ENCODE results near the gene PPCS. TPM values are rescaled to one million over a fixed set of nuclear protein-coding genes. Genes with fewer than 3 reads are reported as not detected.

The PPCS gene
- total RNA-seq, 1 donor from 2014 or later: 63.3 TPM

- Histone ChIP-seq H3K27ac (no peak within 1 kb of the TSS), H3K9ac (no peak within 1 kb of the TSS), H3K4me1 (peaks cover 9% of the 10 kb centered on the region), H2AFZ (replicated peaks) (peak within 1 kb of the TSS; percentile 67), H3K4me3 (peak within 1 kb of the TSS; percentile 77), H4K20me1 (ENCODE audit: low read depth) (no peaks in the 10 kb centered on the region), H3K36me3 (no peaks in the 10 kb centered on the region), H3F3A (ENCODE audit: low read depth) (peaks cover 19% of the 10 kb centered on the region), H3K79me2 (ENCODE audit: low read depth) (peaks cover 6% of the 10 kb centered on the region), H3K27me3 (no peaks in the 10 kb centered on the region), H3K9me3 (ENCODE audit: low read depth) (no peaks in the 10 kb centered on the region), H3K4me2 (peak within 1 kb of the TSS; percentile 84)
- peaks cover 23% of the 10 kb centered on the region for H3K4me1 Mint-ChIP-seq
- peak; percentile 99 for DNase-seq (ENCODE audit: low spot score)
- H3K9me3 Mint-ChIP-seq: no peaks in the 10 kb centered on the region
- no peak for TF ChIP-seq EZH2 (IDR thresholded peaks at IDR 0.05)
- no peak for TF ChIP-seq EZH2phosphoT487 (IDR thresholded peaks at IDR 0.05)
- TF ChIP-seq, protein P1, sequence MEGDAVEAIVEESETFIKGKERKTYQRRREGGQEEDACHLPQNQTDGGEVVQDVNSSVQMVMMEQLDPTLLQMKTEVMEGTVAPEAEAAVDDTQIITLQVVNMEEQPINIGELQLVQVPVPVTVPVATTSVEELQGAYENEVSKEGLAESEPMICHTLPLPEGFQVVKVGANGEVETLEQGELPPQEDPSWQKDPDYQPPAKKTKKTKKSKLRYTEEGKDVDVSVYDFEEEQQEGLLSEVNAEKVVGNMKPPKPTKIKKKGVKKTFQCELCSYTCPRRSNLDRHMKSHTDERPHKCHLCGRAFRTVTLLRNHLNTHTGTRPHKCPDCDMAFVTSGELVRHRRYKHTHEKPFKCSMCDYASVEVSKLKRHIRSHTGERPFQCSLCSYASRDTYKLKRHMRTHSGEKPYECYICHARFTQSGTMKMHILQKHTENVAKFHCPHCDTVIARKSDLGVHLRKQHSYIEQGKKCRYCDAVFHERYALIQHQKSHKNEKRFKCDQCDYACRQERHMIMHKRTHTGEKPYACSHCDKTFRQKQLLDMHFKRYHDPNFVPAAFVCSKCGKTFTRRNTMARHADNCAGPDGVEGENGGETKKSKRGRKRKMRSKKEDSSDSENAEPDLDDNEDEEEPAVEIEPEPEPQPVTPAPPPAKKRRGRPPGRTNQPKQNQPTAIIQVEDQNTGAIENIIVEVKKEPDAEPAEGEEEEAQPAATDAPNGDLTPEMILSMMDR (IDR thresholded peaks at IDR 0.05): no peak
- H3K27ac Mint-ChIP-seq: peak within 1 kb of the TSS; percentile 95
- no peaks in the 10 kb centered on the region for H3K27me3 Mint-ChIP-seq (ENCODE audit: insufficient read depth, low read depth)
- H3K4me3 Mint-ChIP-seq: peak within 1 kb of the TSS; percentile 83
- H3K36me3 Mint-ChIP-seq: peaks cover 7% of the 10 kb centered on the region
Measured at GRCh38 chr1:42462828-42463763, 6.8 kb downstream of the PPCS start, which contains the start of gene CCDC30. Gene CCDC30 (plus strand): TSS chr1:42463286. CDS start chr1:42480552, 17,266 bp downstream.

GRCh38 chr1:42463921-42464320 is 7.6 kb downstream of the PPCS start:
- no peaks in the 10 kb centered on the region for H3K79me2 ChIP-seq (ENCODE audit: low read depth)
- Mint-ChIP-seq H3K9me3 (no peaks in the 10 kb centered on the region), H3K4me3 (peak overlapping the region; percentile 83), H3K27ac (peak overlapping the region; percentile 6), H3K4me1 (peaks cover 21% of the 10 kb centered on the region), H3K36me3 (peaks cover 3% of the 10 kb centered on the region), H3K27me3 (ENCODE audit: insufficient read depth, low read depth) (no peaks in the 10 kb centered on the region)
- H3K9ac ChIP-seq: no peak overlapping the region
- H3K4me1 ChIP-seq: peaks cover 9% of the 10 kb centered on the region
- H2AFZ ChIP-seq (replicated peaks): peak overlapping the region; percentile 67
- H3F3A ChIP-seq (ENCODE audit: low read depth): peaks cover 19% of the 10 kb centered on the region
- H3K4me3 ChIP-seq: peak overlapping the region; percentile 77
- H4K20me1 ChIP-seq (ENCODE audit: low read depth): no peaks in the 10 kb centered on the region
- H3K27me3 ChIP-seq: no peaks in the 10 kb centered on the region
- H3K27ac ChIP-seq: no peak overlapping the region
- no peaks in the 10 kb centered on the region for H3K36me3 ChIP-seq
- no peaks in the 10 kb centered on the region for H3K9me3 ChIP-seq (ENCODE audit: low read depth)
- no peak for DNase-seq (ENCODE audit: low spot score)
- H3K4me2 ChIP-seq: peak overlapping the region; percentile 84
- TF ChIP-seq, protein P1 (IDR thresholded peaks at IDR 0.05): no peak
- no peak for TF ChIP-seq EZH2 (IDR thresholded peaks at IDR 0.05)
- no peak for TF ChIP-seq EZH2phosphoT487 (IDR thresholded peaks at IDR 0.05)

GRCh38 chr1:42466030-42466429 is 9.7 kb downstream of the PPCS start:
- Histone ChIP-seq H3K27me3 (no peaks in the 10 kb centered on the region), H3K36me3 (no peaks in the 10 kb centered on the region), H3K4me2 (no peak overlapping the region), H4K20me1 (ENCODE audit: low read depth) (no peaks in the 10 kb centered on the region), H3K79me2 (ENCODE audit: low read depth) (no peaks in the 10 kb centered on the region), H2AFZ (replicated peaks) (no peak overlapping the region), H3K4me1 (peaks cover 9% of the 10 kb centered on the region), H3K4me3 (no peak overlapping the region), H3K9ac (no peak overlapping the region), H3K27ac (no peak overlapping the region), H3K9me3 (ENCODE audit: low read depth) (no peaks in the 10 kb centered on the region), H3F3A (ENCODE audit: low read depth) (peaks cover 10% of the 10 kb centered on the region)
- Mint-ChIP-seq H3K4me3 (no peak overlapping the region), H3K27ac (no peak overlapping the region), H3K4me1 (peaks cover 21% of the 10 kb centered on the region), H3K27me3 (ENCODE audit: insufficient read depth, low read depth) (no peaks in the 10 kb centered on the region), H3K9me3 (no peaks in the 10 kb centered on the region), H3K36me3 (no peaks in the 10 kb centered on the region)
- TF ChIP-seq, protein P1 (IDR thresholded peaks at IDR 0.05): no peak
- TF ChIP-seq EZH2phosphoT487 (IDR thresholded peaks at IDR 0.05): no peak
- no peak for TF ChIP-seq EZH2 (IDR thresholded peaks at IDR 0.05)
- DNase-seq (ENCODE audit: low spot score): no peak
